NCI-H187 (cell line): ENCODE data around the gene KIAA0930.
"Not testable (repeated sequence)": the region's sequence is repeated elsewhere in the genome, so short reads cannot be mapped to it uniquely, and the experiment has no call there.

Experiments used
- DNase-seq, 2 experiments: peaks; one replicate each; lab custom pipeline; 2025; lab: John Stamatoyannopoulos, UW

The KIAA0930 gene

DNA sequence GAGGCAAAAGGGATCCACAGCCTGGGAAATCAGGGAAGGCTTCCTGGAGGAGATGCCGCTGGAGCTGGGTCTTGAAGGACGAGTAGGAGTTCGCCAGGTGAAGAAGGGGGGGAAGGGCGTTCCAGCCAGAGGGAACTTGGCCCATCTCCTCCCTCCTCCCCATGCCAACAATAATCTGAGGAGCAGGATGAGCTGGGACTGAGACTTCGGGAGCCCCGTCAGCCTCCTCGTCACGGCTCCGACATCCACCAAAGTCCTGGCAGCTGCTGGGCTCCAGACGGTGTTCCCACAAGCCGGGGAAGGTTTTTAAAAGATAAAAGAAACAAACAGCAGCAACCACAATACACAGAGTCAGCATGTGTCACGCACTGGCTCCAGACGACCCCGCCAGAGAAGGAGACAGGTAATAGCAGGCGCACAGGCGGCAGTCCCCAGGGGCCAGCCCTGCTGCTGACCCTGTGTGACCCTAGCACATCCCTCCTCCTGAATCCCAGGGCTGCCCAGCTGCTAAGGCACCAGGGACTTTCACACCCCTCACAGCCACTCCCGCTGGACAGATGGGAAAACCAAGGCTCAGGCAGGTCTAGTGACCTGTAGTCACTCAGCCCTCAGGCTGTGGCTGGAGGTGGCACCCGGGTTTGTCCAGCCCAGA is 39.7 kb downstream of the KIAA0930 start:
- no peak for DNase-seq

DNA sequence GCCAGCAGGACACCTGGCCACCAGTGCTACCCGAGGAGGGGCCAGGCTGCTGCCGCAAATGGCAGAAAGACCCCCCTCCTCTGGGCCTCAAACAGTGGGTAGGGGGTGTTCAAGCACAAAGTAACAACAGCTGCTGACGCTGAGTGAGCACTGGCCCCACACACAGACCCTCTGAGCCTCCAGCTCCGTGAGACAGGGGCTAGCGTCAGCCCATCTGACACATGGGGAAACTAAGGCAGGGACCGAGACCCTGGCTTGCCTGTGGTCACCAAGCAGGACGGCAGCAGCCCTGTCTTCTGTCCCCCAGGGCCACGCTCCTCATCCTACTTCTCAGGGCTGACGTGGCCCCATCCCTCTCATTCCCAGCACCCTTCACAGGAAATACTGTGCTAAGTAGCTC is 40.5 kb downstream of the KIAA0930 start:
- DNase-seq: no peak

DNA sequence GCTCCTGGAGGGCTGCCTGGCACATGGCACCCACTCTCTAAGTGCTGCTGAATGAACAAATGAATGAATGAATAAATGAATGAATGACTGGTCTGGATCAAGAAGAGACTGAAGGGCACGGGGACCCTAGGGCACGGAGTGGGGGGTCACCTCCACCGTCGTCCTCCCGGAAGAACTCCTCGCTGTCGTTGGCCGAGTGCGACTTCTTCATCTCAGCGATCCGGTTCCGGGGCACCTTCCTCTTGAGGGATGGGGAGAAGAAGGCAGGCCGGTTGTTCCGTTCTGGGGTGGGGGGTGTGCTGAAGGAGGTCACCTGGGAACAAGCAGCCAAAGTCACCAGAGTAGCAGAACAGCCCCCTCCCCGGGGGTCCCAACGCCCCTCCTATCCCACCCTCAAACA is 41.0 kb downstream of the KIAA0930 start:
- no peak for DNase-seq

DNA sequence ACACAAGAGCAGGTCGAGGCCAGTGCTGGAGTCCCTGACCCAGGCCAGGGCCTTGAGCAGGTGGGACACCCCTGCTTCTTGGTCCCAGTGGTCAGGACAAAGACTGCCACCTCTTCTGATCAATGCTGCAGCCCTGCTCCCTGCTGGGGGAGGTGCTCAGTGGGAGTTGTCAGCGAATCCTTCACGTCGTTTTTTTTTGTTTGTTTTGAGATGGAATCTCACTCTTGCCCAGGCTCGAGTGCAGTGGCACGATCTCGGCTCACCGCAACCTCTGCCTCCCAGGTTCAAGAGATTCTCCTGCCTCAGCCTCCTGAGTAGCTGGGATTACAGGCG is 42.3 kb downstream of the KIAA0930 start:
- DNase-seq: no peak

DNA sequence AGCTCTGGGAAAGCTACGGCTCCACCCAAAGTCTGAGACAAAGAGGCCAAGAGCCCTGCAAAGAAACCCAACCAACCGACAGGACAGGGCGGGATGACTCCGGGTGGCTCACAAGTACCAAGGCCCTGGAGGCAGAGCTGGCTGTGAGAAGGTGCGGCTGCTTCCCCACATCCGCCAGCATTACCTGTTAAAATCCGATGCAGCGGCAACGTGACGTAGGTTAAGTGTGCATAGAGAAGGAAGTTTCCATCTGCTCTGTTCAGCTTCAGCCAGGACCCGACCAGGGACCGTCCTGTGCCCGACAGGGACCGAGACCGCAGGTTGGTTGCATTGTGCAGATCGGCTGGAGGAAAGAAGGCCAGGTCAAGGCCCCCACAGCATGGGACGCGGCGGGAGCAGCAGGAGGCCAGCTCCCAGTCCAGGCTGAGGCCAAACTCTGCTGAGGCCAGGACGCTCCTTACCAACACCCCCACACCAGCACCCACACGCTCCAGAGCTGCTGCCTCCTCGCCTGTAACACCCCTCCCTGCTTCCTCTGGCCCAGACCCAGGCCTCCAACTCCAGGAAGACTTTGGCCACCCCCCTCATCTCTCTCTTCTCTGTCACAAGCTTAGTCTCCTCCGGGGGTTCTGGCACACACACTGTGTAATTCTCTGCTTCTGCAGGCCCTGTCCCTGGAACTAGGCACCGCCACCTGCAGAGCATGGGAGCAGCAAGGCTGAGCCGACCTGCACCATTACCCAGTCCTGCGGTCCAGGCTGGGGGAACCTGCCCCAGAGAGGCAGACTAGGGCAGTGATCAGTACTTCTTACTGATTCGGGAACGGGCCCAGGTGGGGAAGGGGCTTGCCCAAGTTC is 42.9 kb downstream of the KIAA0930 start:
- DNase-seq: no peak

DNA sequence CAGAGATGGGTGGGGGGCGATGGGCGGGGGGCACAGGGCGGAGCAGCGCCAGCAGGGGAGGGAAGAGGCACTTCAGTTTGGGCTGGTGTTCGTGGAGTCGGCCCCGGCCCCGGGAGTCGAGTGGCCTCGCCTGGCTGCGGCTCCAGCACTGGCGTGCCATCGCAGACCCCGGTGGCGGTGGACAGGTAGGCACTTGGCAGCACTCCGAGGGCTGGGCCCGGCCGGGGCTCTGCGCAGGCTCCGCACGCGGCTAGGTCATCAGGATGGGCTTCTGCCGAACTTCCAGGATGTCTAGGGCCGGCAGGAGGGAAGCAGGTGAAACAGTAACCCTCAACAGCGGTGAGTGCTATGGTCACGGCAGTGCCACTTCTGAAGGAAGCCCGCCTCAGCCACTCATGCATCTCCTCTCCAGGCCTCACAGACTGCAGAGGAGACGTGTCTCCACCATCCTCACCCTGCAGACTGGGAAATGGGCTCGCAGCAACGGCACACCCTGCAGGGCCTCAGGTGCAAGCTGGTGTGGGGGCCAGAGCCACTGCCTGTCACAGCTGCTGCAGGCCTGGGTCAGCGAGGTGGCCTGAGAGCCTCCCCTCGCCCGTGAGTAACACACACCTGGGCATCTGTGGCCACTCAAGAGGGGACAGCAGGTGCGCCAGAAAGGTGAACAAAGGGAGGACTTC is 43.6 kb downstream of the KIAA0930 start:
- DNase-seq: no peak

DNA sequence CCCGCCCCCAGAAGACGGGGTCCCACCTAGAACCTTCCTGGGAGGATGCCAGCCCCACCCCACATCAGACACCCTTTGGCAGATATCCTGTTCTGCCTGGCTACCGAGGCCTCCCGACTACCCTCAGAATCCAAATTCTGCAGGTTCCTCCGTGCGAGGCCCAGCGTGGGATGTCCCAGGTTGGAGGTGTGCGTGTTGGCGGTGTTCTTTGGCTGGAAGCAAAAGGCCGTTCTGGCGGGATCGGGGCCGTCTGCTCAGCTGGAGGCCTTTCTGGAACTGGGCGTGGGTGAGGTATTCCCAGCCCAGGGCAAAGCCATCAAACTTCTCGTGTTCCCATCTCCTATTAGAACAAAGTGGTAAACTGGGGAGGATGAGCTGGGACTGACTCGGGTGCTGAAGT is 44.4 kb downstream of the KIAA0930 start:
- DNase-seq: no peak

DNA sequence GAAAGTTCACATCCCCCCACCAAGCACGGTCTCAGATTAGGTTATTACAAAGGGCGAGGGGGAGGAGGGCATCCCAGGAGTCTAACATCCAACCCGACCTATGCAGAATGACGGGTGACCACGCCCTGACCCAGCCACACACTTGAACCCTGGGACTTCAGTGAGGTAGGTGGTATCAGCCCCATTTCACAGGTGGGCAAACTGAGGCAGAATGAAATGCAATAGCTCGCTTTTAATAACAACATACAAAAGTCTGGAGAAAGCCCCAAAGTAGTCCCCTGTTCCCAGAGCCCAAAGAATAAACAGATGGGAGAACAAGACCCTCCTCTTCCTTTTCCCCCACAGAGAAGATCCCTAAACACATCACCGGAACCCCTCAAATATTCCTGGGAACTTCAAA is 45.1 kb downstream of the KIAA0930 start:
- no peak for DNase-seq

DNA sequence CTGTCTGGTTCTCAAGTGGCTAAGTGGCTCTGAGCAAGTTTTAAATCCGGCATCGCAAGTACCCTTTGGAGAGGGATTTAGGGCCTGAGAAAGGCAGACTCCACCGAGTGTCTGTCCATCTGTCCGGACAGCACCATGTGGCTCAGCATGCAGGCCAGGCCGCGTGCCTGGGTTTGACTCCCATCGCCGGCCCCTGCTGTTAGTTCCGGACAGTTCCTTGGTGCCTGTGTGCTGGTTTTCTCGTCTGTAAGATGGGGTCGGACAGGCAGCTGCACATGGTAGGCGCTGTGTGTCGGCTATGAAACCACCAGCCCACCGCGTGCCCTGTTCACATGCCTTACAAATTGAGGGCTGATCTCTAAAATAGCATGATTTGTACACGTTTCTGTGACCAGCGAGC is 46.0 kb downstream of the KIAA0930 start:
- no peak for DNase-seq

DNA sequence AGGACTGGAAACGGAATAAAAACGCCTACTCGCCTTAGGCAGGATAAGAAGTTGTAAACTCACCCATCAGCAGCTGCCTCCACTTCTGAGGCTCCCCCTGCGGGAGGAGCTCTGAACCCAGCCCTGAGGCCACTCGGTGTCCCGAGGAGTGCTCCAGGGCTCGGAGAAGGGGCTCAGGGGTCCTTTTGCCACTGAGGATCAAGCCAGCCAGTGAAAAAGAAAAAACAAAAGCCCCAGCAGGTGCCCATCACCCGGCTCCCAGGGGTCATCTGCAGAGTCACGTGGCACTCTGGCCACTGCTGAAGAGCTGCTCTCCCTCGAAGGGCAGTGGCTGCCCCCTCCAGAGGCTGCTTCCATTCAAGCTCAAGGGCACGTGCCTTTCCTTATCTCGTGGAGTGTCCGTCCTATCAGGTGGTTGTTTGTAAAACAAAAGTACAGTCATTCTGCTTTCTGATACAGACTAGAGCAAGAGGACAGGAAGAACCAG is 48.0 kb downstream of the KIAA0930 start:
- DNase-seq: no peak

DNA sequence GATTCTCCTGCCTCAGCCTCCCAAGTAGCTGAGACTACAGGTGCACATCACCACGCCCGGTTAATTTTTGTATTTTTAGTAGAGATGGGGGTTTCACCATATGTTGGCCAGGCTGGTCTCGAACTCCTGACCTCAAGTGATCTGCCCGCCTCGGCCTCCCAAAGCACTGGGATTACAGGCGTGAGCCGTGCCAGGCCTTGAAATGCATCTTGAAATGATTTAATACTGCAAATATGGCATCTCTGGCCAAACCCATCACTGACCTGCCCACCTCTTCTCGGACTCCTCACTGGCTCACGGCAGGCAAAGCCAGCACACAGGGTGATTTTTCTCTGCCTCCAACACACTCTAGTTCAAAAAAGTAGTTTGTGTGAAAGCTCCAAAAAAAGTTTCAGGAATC is 48.9 kb downstream of the KIAA0930 start:
- DNase-seq: not testable (repeated sequence)

DNA sequence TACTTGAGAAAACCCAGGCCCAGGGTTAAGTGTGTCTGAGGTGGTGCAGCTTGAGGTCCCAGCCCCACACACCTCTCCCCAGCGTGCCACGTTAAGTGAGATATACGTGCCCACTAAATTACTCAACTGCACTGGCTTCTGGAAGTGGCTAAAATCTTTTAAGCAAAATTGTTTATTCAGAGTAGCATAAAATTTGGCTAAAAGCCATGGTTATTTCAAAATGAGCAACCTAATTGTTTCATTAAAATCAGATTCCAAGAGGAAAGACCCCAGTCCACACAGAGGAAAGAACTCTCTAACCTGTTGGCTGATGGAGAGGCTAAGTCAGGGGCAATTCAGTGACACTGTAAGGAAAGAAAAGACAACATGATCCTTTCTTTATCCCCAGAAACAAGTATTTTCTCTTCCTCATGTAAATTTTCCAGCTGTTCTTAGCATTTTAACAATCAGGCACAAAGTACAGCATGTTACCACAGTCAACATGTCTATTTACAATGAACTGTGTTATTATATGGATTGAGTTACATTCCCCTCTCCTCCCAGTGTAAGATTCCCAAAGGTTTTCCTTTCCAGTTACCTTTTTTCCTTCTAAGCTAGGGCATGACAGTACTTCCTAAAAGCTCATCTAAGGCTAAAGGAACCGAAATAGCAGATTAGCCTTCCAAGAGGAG is 50.4 kb downstream of the KIAA0930 start:
- DNase-seq: no peak

DNA sequence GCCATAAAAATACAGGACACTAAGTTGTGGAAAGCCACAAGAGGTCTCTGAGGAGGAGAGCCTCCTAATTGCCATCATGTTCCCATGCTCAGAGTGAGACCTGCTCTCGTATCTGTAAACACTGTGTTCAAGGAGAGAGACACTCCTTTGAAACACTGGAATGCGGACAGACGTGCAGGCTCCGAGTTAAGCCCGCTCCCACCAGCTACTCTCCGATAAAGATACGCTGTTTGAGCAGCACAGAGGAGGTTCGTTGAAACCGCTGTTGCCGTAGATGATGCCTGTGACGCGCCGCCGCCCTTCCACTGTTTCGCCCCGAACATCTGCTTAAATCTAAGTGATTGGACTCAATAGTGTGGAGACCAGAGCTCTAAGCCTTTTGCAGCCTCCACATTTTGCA is 51.9 kb downstream of the KIAA0930 start:
- DNase-seq: no peak

DNA sequence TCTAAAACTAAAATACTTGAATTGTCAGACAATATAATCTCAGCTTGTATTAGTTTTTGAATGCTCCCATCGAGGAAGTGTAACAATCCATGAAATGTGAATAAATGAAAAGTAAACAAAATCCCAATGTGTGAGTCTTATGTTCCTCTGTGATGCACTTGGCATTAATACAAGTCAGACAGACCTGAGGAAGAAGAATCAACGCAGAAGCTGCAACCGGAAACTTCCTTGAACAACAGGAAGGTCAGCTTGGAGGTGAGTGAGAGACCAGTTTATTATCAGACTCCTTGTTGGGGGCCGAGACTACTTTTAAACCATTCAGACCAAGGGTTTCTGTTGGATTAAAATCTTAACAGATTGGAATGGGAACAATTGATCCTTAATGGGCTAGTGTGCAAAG is 52.8 kb downstream of the KIAA0930 start:
- no peak for DNase-seq

DNA sequence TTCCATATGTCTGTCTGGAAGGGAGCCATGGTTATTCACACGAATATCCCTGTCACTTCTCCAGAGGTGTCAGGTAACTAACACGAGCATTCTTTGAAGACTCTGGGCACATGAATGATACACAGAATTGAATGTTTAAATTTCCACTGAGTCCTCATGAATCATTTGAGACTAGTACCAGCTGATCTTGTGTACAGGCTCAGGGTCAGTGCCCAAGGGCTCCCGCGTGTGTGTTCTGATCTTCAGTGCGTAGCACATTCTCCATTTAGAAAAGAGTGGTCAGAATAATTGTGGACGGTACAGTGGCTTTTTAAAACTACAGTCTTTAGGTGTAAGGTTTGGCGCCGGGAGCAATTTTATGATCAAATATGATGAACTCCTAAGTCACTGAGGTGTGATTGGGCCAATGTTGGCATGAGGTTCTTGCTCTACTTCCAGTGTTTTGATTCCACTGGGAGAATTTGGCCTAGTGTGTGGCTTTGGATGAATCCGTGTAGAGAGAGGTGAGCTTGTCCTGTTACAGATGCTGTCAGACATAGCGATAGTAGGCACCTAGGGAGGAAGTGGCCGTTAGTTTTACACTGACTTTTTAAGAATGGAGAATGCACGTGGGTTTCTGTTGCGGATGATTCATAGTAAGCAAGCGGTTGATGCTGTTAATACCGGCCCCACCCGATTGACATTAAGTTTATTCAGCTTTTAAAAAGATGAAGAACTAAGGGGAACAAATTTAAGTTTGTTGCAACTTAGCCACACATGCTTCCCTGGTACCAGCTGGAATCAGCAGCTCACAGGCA is 54.8 kb downstream of the KIAA0930 start:
- DNase-seq: no peak

DNA sequence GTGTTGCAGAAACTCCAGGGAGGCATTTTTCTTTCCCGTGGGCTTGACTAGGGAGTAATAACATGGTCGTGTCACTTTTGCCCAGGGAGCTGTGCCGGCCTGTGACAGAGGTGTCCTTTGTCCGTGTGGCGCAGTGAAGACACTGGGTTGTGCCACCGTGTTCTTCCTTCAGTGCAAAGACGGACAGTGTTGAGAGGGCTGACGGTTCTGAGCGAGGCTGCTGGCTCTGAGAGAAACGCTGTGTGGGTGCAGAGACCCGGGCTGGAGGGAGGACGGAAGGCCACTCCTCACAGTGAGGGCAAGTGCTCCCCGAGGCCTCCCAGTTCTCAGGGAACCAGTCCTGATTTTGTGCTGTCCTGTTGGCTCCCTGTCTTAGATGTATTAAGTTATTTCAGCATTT is 56.7 kb downstream of the KIAA0930 start:
- no peak for DNase-seq

DNA sequence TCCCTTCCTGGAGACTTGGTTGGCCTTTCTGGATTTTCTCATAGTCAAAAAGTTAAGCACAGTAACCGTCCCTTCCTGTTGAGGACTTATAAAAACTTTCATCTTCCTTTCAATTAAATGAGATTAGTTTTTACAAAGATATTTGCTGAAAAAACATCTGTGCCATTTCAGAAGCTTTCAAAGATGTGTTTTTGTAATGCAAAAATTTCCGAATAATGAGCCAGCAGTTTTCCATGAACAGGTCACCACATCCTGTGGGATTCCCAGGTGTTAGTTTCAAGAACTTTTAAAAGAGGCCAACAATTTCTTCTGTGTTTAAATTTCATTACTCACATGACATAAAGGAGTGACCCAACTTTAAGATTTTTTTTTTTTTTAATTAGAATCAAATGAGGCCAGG is 58.9 kb downstream of the KIAA0930 start:
- DNase-seq: no peak

DNA sequence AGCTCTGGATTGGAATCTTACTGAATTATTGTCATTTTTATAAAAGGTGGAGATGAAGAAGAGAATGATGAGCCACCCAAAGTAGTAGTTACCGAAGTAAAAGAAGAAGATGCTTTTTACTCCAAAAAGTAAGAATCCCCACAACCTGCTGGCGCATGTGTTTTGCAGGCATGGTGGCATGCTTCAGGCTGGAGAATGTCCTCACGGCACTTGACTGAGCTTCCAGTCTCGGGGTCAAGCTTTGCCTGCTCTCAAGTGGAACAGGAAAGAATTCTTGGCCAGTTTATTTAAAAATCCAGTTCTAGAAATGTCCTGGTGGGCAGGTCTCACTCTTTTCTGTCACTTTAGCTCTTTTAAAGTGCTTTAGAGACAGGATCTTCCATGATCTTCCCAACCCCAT is 59.5 kb downstream of the KIAA0930 start:
- no peak for DNase-seq

DNA sequence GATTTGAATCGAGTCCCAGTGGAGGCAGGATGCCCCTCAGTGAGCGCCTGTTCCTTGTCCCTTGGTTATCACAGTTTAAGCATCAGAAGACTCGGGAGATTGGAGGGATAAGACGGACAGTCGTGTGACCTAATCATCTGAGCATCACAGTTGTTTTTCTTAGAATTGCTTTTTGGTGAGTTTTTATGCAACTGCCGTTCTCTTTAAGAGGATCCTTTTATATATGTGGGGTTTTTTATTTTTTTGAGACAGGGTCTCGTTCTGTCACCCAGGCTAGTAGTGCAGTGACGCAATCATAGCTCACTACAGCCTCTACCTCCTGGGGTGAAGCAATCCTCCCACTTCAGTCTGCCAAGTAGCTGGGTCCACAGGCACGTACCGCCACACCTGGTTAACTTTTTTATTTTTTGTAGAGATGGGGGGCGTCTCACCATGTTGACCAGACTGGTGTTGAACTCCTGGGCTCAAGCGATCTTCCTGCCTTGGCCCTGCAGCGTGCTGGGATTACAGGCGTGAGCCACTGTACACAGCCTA is 60.5 kb downstream of the KIAA0930 start:
- DNase-seq: no peak

DNA sequence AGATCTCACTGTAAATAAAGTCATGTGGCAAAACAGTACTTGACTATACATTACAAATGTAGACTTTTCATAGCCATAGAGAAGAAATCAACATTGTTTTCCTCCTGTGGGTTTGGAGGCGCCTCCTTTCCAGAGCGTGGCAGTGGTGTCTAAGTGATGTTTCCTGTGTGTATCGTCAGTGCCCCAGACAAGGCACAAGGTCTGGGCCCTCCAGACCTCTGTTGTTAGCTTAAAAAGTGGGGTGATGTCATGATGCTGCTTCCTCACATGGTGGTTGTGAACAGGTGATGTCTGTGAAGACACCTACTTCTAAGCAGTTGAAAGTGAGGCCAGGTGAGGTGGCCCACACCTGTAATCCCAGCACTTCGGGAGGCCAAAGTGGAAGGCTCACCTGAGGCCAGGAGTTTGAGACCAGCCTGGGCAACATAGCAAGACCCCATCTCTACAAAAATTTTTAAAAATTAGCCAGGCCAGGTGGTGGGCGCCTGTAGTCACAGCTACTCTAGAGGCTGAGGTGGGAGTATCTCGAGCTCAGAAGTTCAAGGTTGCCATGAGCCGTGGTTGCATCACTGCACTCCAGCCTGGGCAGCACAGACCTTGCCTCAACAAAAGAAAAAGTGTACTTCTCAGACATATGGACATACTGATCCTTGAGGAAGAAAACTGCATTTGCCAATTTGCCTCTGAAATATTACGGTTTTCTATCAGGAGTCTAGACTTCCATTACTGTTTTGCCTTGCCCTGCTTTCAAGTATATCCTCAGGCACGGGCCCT is 61.2 kb downstream of the KIAA0930 start:
- no peak for DNase-seq
